GM19397 (cell line): ENCODE measurements around the gene ZBTB5.
"Not testable (repeated sequence)": the region's sequence is repeated elsewhere in the genome, so short reads cannot be mapped to it uniquely, and the experiment has no call there.

Experiments used
- ATAC-seq: cut with Tn5 transposase; IDR thresholded peaks from one replicate; pipeline ENCODE4 v1.9.1; 2021; ENCODE audit warnings: mild to moderate bottlenecking, moderate library complexity; ENCODE audit not compliant: unreplicated experiment

Gene ZBTB5, protein sequence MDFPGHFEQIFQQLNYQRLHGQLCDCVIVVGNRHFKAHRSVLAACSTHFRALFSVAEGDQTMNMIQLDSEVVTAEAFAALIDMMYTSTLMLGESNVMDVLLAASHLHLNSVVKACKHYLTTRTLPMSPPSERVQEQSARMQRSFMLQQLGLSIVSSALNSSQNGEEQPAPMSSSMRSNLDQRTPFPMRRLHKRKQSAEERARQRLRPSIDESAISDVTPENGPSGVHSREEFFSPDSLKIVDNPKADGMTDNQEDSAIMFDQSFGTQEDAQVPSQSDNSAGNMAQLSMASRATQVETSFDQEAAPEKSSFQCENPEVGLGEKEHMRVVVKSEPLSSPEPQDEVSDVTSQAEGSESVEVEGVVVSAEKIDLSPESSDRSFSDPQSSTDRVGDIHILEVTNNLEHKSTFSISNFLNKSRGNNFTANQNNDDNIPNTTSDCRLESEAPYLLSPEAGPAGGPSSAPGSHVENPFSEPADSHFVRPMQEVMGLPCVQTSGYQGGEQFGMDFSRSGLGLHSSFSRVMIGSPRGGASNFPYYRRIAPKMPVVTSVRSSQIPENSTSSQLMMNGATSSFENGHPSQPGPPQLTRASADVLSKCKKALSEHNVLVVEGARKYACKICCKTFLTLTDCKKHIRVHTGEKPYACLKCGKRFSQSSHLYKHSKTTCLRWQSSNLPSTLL

DNA sequence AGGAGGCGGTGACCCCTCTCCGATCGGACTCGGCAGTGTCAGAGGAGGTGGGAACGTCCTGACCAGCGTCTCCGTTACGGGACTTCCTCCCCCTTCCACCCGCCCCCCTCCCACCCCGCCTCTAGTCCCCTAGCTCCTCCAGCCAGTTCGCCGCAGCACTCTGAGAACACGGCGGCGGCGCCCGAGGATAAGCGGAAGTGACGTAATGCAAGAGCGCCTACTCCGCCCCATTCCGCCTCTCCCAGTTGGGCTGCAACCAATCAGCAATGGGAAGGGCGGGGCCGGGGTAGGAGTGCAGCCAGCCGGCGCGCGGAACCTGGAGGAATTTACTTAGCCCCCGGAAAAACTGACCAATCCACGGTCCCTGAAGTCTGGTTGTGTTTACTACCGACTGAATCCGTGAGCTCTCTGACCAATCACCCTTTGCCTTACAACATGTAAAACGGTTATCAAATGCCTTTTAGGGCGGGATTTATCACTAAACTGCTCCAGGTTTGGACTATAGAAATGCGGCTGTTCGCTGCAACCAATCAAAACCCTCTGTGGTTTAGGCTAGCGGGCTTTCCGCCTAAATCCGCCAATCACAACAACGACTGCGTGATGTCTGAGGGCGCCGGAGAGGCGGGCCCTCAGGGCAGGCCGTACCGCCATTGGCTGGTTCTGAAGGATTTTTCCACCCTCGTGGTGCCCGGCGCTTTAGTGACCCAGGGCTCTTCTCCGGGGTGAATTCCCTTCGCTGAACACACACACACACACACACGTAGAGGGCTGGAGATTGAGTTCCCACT lies at the start of gene ZBTB5:
ZBTB5 (minus strand) TSS at position 202 of the 788 bp plus-strand sequence. CDS start 22,899 bp downstream, outside the sequence.
- ATAC-seq = peak; percentile 80

DNA sequence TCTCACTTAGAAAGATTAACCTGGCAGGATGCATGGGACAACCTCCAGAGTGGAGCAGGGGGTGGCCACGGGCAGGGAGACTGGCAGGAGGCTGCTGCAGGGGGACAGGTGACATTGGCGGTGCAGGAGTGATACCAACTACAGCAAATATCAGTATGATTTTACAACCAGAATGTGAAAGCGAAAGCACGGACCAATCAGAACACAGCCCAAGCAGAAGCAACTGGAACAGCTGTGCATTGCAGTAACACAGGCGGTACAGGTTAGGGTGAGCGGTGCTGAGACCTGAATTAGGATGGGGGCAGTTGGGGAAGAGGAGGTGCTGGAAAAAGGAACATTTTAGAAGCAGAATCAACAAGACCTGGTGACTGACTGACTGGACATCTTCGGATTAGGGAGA lies 49.7 kb upstream of the ZBTB5 start:
- ATAC-seq = no peak

DNA sequence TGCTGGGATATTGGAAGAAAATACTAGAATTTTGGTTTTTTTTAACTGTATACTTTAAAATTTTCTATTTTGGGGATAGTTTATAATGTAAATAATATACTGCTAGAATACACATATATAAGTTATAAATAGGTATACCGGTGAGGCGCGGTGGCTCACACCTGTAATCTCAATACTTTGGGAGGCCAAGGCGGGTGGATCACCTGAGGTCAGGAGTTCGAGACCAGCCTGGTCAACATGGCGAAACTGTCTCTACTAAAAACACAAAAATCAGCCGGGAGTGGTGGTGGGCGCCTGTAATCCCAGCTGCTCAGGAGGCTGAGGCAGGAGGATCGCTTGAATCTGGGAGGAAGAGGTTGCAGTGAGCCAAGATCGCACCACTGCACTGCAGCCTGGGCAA lies 49.2 kb upstream of the ZBTB5 start:
- ATAC-seq = not testable (repeated sequence)

DNA sequence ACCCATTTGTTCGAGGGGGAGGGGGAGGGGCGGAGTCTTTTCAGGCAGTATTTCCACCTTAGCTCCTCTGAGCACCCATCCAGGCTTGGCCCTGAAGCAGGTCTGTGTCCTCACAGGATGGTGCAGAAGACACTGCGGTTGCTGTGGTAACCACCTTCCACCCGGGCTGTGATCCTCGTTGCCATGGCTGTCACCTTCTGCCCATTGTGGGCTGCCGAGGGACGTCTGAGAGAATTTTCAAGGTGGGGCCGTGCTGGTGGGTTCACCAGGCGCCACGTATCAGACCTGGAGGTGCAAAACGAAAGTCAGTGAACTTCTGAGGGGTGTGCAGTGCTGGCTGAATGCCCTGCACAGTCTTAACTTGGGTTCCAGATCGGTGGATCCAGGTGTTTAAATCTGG lies 47.2 kb upstream of the ZBTB5 start:
- no peak for ATAC-seq

DNA sequence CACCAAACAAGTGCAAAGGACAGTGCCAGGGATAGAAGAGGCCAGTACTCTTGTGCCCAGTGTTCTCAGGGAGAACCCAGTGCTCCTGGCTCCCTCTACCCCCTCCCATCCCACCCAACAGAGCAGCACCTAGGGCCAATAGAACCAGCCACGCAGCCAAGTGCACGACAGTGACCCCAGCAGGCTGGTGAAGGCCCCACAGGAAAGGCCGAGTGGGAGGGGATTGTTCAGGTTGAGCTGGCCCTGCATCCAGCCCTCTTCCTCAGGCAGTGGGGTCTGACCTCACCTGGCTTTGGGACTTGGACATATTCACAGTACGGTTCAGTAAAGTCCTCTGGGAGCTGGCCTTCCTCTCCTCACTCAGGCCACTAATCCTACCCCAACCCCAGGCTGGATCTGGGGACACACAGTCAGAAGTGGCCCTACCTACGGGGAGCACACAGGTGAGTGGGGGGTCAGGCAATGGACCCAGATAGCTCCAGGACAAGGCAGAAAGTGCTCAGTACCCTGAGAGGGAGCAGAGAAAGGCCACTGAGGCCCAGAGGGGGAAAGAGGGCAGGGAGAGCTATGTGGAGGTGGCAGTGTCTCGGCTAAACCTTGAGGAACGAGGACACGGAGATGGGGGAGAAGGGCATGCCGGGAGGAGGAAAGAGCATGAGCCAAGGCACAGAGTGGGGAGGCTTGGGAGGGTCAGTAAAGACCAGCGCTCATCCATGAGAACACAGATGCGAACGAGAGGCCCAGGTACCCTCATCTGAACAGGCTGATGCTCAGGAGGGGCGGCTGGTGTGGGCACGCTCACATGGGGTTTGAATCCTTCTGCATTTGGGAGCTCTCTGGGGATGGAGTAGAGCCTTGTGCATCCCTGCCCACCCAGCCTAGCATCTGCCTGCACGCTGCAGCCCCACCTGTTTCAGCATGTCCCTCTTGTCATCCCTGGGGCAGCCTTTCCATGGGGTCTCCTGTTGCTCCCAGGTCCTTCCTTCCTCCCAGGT lies 46.1 kb upstream of the ZBTB5 start:
- no peak for ATAC-seq

DNA sequence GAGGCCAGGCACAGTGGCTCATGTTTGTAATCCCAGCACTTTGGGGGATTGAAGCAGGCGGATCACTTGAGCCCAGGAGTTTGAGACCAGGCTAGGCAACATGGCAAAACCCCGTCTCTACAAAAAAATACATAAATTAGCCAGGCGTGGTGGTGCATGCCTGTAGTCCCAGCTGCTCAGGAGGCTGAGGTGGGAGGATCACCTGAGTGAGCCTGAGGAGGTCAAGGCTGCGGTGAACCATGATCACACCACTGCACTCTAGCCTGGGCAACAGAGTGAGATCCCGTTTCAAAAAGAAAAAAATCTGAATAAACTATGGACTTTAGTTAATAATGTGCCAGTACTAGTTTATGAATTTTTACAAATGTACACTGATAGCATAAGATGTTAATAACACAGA lies 44.8 kb upstream of the ZBTB5 start:
- not testable (repeated sequence) for ATAC-seq

DNA sequence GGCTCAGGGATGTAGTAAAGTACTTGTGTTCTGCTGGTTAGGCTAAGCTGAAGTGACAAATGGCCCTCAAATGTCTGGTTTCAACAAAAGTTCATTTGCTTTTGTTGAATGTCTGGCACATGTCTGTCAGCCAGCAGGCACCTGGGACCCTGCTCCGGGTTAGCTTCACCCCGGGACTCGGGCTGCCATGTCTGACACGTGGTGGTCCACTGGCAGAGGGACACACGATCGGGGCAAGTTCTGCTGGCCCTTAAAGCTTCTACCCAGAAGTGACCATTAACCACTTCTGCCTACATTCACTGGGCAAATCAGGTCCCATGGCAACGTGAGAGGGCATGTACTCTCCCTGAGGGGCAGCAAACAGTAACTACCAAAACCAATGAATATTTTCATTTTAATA lies 44.3 kb upstream of the ZBTB5 start:
- no peak for ATAC-seq

DNA sequence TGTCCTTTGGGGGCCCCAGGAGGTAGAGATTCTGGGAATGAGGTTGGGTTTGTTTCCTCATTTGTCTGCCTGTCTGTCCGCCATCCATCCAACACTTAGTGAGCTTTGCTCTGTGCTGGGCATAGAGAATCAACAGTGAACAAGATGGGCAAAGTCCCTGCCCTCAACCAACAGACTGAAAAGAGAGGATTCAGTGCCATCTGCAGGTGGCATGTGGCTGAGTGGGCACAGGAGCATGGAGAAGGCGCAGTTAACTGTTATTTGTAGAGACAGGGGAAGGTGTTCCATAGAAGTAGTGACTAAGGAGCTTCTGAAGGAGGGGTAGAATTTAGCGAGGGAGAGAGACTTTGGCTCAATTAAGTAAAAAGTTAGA lies 43.6 kb upstream of the ZBTB5 start:
- ATAC-seq = no peak

DNA sequence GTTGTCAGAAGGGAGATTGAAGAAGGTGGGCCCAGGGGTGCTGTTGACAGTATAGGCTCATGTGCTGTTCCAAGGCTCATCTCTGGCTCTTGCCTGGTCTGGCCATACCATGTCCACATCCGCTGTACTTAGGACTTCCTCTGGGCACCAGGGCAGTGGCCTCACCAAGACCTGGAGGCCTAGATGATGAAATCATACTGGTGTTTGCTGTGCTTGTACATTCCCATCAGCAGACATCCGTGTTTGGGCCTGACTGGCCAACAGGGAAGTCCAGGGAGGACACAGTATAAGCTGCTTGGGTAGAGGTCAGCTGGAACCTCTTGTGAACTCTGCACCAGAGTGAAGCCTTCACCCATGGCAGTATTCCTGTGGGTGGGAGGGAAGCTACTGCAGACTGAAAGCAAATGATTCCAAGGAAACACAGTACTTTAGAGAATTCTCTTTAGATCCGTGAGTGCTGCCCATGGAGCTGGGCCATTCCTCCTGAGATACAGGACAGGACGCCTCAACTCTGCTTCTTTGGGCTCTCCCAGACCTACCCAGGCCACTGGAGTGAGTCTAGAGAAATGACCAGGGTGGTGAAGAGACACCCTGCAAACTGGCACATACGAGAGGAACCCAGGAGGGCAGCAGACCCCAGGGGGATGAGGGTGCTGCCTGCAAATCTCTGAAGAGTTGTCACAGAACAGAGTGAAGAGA lies 43.0 kb upstream of the ZBTB5 start:
- no peak for ATAC-seq

DNA sequence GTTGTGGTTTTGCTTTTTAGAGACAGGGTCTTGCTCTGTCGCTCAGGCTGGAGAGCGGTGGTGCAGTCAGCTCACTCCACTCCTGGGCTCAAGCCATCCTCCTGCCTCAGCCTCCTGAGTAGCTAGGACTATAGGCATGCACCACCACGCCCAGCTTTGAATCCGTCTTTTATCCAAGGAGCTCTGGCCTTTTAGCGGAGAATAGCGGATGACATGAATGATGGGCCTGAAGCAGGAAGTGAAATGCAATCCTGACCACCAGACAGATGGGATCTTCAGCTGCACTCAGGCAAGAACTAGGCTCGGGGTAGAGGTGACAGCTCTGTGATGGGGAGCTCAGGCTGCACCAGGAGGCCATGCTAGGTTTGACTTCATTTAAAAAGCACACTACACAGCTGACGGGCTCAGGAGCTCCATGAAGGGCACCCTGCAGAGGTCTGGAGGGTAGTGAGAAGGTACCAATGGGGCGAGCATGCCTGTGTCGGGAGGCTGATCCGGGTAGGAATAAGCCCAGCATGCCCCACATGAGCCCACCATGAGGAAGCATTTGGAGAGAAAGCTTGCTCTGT lies 42.4 kb upstream of the ZBTB5 start:
- ATAC-seq = no peak

DNA sequence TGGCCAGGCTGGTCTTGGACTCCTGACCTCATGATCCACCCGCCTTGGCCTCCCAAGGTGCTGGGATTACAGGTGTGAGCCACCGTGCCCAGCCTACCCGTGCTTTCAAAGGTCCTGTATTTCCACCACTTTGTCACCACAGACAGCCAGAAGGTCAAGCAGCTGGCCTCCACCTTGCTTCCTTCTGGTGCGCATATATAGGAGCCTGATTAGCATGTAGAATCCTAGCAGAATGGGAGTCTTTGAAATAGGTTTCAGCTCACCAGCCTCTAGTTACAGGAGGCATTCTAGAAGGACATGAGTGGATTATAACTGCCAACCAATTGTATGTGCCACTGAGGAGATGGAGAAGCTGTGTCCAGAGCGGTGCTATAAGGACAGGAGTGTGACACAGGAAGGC lies 39.4 kb upstream of the ZBTB5 start:
- ATAC-seq = no peak

DNA sequence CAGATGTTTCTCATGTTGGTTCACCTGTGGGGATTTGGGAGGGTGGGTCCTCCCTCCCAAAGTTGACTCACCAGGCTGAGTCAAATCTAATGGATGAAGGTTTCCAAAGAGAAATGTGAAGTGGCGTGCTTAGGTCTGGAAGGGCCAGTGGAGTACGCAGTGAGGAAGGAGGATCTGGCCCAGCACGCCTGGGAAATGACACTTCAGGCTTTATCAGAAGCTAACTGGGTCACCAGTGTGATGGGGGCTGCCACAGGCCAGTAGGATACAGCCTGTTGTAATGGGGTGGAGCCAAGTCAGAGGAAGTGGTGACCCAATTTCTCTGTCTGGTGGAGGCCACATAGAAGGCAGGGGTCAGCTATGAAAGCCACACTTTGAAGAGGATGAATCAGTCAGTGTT lies 38.5 kb upstream of the ZBTB5 start:
- no peak for ATAC-seq

DNA sequence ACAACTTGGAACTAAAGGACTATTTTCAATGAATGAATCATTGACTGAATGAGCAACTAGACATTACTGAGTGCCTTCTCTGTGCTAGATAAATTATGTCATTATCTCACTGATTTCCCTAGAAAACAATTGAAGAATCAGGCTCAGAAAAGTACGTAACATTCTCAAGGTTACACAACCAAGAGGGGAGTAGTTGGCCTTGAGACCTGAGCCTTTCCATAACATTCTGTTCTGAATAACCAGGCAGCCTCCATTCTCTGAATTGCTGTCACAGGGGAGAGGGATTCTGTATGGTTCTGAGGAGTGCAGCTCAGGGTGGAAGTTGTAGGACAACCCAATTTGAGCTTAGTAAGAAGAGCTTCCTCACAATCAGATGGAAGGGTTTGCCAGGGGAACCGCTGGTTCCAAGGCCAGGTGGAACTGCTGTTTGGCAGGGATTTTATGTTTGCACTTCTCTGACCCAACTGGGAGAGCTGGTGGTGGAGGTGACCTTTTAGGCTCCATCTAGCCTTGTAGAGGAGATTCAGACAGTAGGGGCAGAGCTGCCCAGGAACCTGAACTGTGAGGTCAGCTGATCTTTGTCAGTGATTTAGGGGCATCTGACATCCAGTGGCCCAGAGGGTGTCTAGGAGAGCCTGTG lies 36.8 kb upstream of the ZBTB5 start:
- no peak for ATAC-seq

DNA sequence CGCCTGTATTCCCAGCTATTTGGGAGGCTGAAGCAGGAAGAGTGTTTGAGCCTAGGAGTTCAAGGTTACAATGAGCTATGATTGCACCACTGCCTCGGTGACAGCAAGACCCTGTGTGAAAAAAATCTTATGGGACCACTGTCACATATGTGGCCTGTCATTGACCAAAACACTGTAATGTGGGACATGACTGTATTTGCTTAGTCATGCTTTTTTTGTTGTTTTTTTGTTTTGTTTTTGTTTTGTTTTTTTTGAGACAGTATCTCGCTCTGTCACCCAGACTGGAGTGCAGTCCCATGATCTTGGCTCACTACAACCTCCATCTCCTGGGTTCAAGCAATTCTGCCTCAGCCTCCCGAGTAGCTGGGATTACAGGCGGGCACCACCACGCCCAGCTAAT lies 34.0 kb upstream of the ZBTB5 start:
- ATAC-seq = no peak

DNA sequence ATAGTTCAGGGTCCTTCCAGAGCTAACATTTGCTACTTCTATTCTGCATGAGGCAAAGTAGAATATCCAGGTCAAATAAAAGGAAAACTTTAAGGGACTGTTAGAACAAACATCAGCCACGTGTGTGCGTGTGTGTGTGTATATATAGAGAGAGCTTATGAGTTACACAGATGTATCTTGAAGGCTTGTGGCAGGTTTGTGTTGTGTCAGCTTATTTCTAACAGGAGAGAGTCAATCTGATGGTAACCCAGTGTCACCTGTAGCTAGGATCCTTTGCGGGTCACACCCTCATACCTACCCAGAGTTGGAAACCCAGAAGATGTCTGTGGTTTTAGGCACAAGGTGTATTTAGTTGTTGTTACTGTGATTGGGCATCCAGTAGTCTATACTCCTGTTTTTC lies 33.2 kb upstream of the ZBTB5 start:
- no peak for ATAC-seq

DNA sequence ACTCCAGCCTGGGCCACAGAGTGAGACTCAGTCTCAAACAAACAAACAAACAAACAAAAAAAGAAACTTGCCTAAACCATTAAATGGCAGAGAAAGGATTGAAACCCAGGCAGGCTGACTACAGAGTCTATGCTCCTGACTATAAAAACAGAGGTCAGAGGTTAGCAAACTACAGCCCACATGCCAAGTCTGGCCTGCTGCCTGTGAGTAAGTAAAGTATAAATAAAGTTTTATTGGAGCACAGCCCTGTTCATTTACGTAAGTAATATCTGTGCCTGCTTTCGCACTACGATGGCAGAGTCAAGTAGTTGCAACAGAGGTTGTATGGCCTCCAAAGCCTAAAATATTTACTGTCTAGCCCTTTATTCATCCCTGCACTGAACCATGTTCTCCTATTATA lies 32.1 kb upstream of the ZBTB5 start:
- no peak for ATAC-seq

DNA sequence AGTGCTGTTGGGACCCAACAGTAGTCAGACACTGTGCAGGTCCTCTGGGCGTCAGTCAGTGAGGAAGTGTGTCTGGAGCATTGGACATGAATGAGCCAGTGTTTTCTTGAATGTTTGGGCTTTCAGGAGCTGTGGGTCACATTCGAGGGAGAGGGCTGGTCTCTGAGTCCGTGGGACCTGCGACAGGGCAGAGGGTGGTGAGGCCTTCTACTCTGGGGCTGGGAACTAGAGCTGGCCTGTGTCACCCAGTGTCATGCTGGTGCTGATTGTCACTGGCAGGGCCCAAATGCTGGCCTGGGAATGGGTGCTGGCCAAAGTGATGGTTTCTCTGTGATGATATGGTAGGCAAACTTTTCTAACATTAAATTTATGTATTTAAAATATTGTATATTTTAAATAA lies 30.8 kb upstream of the ZBTB5 start:
- no peak for ATAC-seq

DNA sequence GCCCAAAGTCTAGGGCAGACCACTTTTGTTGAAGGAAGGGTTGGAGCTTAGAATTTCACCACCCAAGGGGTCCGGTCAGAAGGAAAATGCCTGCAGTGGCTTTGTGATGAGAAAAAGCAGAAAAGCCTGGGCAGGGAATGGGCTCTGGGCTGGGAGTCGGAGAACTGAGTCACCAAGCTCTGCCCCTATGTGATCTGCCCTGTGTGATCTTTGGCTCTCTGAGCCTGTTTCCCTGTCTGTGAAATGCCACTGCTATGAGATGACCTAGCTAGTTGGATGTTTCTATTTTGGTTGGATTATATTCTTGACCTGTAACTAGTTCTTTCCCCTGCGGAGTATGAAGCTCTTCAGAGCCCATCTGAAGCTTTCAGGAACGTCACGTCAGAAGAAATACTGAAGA lies 30.3 kb upstream of the ZBTB5 start:
- no peak for ATAC-seq

DNA sequence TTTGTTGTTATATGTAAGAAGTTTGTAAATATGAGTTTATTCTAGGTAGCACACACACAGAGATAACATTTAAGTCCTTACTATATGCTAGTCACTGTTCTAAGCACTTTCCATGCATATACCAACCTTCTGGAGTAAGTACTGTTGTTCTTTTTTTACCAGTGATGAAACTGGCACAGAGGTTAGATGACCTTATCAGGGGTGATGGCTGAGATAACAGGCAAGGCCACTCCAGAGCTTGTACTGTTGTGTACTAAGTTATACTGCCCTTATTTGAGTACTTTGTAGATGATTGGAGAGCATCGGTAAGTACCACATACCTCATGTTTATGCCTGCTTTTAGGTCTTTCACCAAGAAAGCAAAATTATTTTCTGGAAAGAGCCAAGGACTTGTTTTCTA lies 26.7 kb upstream of the ZBTB5 start:
- ATAC-seq = no peak
